Measurements from ENCODE around the gene ARL15. TPM values are rescaled to one million over a fixed set of nuclear protein-coding genes. Genes with fewer than 3 reads are reported as not detected.
A peak's percentile ranks its signal among the peaks of the same experiment; 100 is the strongest.

Gene ARL15
- total RNA-seq, 1 experiment from 2014 or later: 18.3 TPM

DNA sequence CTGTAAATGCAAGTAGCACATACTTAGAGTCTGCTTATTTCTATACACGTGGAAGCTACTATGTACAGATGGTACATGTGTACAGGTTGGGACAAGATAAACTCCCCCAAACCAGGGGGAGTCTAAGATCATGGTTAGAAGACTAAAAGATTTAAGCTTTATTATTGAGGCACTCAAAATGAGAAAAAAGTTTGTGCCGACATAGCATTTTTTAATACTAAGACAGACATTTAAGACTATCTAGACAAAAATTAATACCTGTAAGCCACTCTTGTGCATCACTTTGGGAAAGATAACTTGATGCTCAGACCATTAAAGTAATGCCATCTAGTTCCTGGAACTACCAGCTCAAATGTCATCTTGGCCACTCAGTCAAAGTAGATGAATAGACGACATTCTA lies 279.4 kb downstream of the ARL15 start:
- intact Hi-C loops (cut with micrococcal nuclease; ENCODE audit: unreplicated experiment): no loop called here
- CTCF ChIA-PET: no interaction called here
- no peak for DNase-seq (ENCODE audit: low spot score)
- H3K36me3 ChIP-seq (ENCODE audit: insufficient read depth, low read length, poor library complexity, severe bottlenecking): no peaks in the 10 kb centered on the region
- no peak overlapping the region for H3K4me3 ChIP-seq (ENCODE audit: low read depth, low read length, poor library complexity, severe bottlenecking)
- no peaks in the 10 kb centered on the region for H3K4me1 ChIP-seq (ENCODE audit: insufficient read depth, low read length, poor library complexity, severe bottlenecking)
- no peak overlapping the region for H3K27ac ChIP-seq (ENCODE audit: low read depth, low read length, poor library complexity, severe bottlenecking)
- POLR2A ChIA-PET (ENCODE audit: low non-redundant PET): no interaction called here
- no TSS peak for BruUV-seq (replicated peaks)
- H3K27me3 ChIP-seq (replicated peaks; ENCODE audit: insufficient read depth, low read depth, low read length, poor library complexity): no peaks in the 10 kb centered on the region
- TF ChIP-seq EZH2 (IDR thresholded peaks at IDR 0.05; ENCODE audit: borderline replicate concordance, low read depth, low read length, poor library complexity, severe bottlenecking): no peak
- TF ChIP-seq, protein P1, sequence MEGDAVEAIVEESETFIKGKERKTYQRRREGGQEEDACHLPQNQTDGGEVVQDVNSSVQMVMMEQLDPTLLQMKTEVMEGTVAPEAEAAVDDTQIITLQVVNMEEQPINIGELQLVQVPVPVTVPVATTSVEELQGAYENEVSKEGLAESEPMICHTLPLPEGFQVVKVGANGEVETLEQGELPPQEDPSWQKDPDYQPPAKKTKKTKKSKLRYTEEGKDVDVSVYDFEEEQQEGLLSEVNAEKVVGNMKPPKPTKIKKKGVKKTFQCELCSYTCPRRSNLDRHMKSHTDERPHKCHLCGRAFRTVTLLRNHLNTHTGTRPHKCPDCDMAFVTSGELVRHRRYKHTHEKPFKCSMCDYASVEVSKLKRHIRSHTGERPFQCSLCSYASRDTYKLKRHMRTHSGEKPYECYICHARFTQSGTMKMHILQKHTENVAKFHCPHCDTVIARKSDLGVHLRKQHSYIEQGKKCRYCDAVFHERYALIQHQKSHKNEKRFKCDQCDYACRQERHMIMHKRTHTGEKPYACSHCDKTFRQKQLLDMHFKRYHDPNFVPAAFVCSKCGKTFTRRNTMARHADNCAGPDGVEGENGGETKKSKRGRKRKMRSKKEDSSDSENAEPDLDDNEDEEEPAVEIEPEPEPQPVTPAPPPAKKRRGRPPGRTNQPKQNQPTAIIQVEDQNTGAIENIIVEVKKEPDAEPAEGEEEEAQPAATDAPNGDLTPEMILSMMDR (conservative IDR thresholded peaks at IDR 0.05; ENCODE audit: low read depth, low read length): no peak
- no peaks in the 10 kb centered on the region for H3K9me3 ChIP-seq (ENCODE audit: low read depth, low read length, poor library complexity, severe bottlenecking)

GRCh38 chr5:54024466-54024865 lies 285.9 kb downstream of the ARL15 start:
- intact Hi-C loops (cut with micrococcal nuclease; ENCODE audit: unreplicated experiment): no loop called here
- TF ChIP-seq, protein P1 (conservative IDR thresholded peaks at IDR 0.05; ENCODE audit: low read depth, low read length): no peak
- TF ChIP-seq EZH2 (IDR thresholded peaks at IDR 0.05; ENCODE audit: borderline replicate concordance, low read depth, low read length, poor library complexity, severe bottlenecking): no peak
- Histone ChIP-seq H3K27ac (ENCODE audit: low read depth, low read length, poor library complexity, severe bottlenecking) (no peak overlapping the region), H3K9me3 (ENCODE audit: low read depth, low read length, poor library complexity, severe bottlenecking) (no peaks in the 10 kb centered on the region), H3K36me3 (ENCODE audit: insufficient read depth, low read length, poor library complexity, severe bottlenecking) (no peaks in the 10 kb centered on the region), H3K27me3 (replicated peaks; ENCODE audit: insufficient read depth, low read depth, low read length, poor library complexity) (no peaks in the 10 kb centered on the region), H3K4me1 (ENCODE audit: insufficient read depth, low read length, poor library complexity, severe bottlenecking) (peaks cover 18% of the 10 kb centered on the region), H3K4me3 (ENCODE audit: low read depth, low read length, poor library complexity, severe bottlenecking) (no peak overlapping the region)
- BruUV-seq (replicated peaks): no TSS peak
- CTCF ChIA-PET: no interaction called here
- no peak for DNase-seq (ENCODE audit: low spot score)
- POLR2A ChIA-PET (ENCODE audit: low non-redundant PET): no interaction called here

DNA sequence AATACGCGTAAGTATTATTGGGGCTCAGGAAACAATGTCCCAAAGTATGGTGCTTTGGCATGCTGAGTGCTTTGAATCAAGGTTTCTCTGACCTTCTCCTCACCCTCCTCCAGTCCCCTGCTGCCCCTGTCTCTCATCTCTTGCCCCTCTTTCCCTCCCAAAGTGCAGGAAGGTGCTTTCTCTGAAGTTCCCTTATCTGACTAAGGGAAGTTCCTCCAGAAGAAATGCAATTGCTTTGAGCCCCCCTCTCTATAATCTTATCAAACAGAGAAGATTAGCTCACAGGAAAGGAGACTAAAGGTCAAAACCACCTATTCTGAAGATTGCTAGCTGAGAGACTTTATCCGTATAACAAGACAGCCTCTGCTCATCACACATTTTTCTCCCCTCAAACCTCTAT lies 288.1 kb downstream of the ARL15 start:
- intact Hi-C loops (cut with micrococcal nuclease; ENCODE audit: unreplicated experiment): no loop called here
- ChIA-PET CTCF (interaction anchor here (0.6 kb wide), 1 partner anchor 8 kb away, joined by 3 read pairs; no protein-coding TSS in a partner anchor), POLR2A (ENCODE audit: low non-redundant PET) (no interaction called here)
- DNase-seq (ENCODE audit: low spot score): no peak
- TF ChIP-seq EZH2 (IDR thresholded peaks at IDR 0.05; ENCODE audit: borderline replicate concordance, low read depth, low read length, poor library complexity, severe bottlenecking): no peak
- Histone ChIP-seq H3K27ac (ENCODE audit: low read depth, low read length, poor library complexity, severe bottlenecking) (peak overlapping the region; percentile 73), H3K9me3 (ENCODE audit: low read depth, low read length, poor library complexity, severe bottlenecking) (no peaks in the 10 kb centered on the region), H3K4me3 (ENCODE audit: low read depth, low read length, poor library complexity, severe bottlenecking) (peak overlapping the region; percentile 18), H3K4me1 (ENCODE audit: insufficient read depth, low read length, poor library complexity, severe bottlenecking) (peaks cover 31% of the 10 kb centered on the region), H3K27me3 (replicated peaks; ENCODE audit: insufficient read depth, low read depth, low read length, poor library complexity) (no peaks in the 10 kb centered on the region), H3K36me3 (ENCODE audit: insufficient read depth, low read length, poor library complexity, severe bottlenecking) (no peaks in the 10 kb centered on the region)
- TSS peak; percentile 87 for BruUV-seq (replicated peaks)
